Heart left ventricle (tissue), 16 donors: ENCODE data around the gene MAP4K5. TPM values are rescaled to one million over a fixed set of nuclear protein-coding genes. Genes with fewer than 3 reads are reported as not detected.
A peak's percentile ranks its signal among the peaks of the same experiment; 100 is the strongest.

ENCODE experiments used
- ATAC-seq, 4 donors: fragments of 200-7000 bp; cut with Tn5 transposase; one replicate each; pipeline ENCODE4 v1.9.1; 2020 to 2022; ENCODE audit warnings: moderate library complexity in 4 of 4, mild to moderate bottlenecking in 3 of 4, moderate number of reproducible peaks in 1 of 4
- DNase-seq, 5 donors: peaks; one replicate each; pipeline ENCODE4 v3.0.0-alpha.2; 2020
- H3K27ac ChIP-seq, 12 donors: fragments of 200-600 bp; sonication (generic) in 4 of 12; one replicate each; pipeline versions ENCODE4 v1.5.0 to v1.8.0; 2016 to 2022; ENCODE audit warnings: mild to moderate bottlenecking in 2 of 12
- H3K27me3 ChIP-seq, 9 donors: fragments of 200-600 bp; sonication (generic) in 2 of 9; one replicate each; pipeline versions ENCODE4 v1.5.1 to v1.8.0; 2016 to 2022; ENCODE audit warnings: mild to moderate bottlenecking in 3 of 9
- H3K36me3 ChIP-seq, 9 donors: fragments of 200-600 bp; sonication (generic) in 2 of 9; one replicate each; pipeline versions ENCODE4 v1.5.0 to v1.8.0; 2018 to 2022; ENCODE audit warnings: mild to moderate bottlenecking in 2 of 9
- H3K4me1 ChIP-seq, 12 donors: fragments of 200-600 bp; sonication (generic) in 4 of 12; one replicate each; pipeline versions ENCODE4 v1.5.0 to v1.8.0; 2016 to 2022; ENCODE audit warnings: mild to moderate bottlenecking in 3 of 12
- H3K4me3 ChIP-seq, 12 donors: fragments of 200-600 bp; sonication (generic) in 4 of 12; one replicate each; pipeline versions ENCODE4 v1.5.0 to v1.8.0; 2017 to 2022; ENCODE audit warnings: mild to moderate bottlenecking in 9 of 12, moderate library complexity in 4 of 12
- H3K9me3 ChIP-seq, 12 donors: fragments of 200-600 bp; sonication (generic) in 4 of 12; one replicate each; pipeline versions ENCODE4 v1.5.0 to v1.8.0; 2016 to 2022; ENCODE audit warnings: mild to moderate bottlenecking in 1 of 12
- POLR2A ChIP-seq, 2 donors: fragments of 450-650 bp; IDR thresholded peaks; one replicate each; pipeline ENCODE4 v1.6.1; 2017; ENCODE audit warnings: antibody characterized with exemption in 2 of 2, mild to moderate bottlenecking in 2 of 2, moderate library complexity in 2 of 2
- WGBS, 4 donors: extraction: QIAGEN DNeasy Blood & Tissue Kit in 2 of 4; methylation state at CpG; one replicate each; pipeline versions ENCODE4 v1.1.5 to v1.1.7; 2013 to 2018; 5-methylcytosine and 5-hydroxymethylcytosine counted together
- intact Hi-C, 10 donors: fragments of 100-400 bp; cut with DNase I; formaldehyde crosslinking; loops; one replicate each; pipeline versions ENCODE4 v1.11.1 to v1.14.2; 2022
- polyA plus RNA-seq, 2 donors: library from polyadenylated mRNA; stranded (reverse); fragments of 200-250 nt; gene quantifications; one replicate each; pipeline ENCODE4 v1.2.3, GENCODE V29; 2013
- total RNA-seq, 9 donors: library from RNA; depleted of rRNA in 2 of 9; stranded (reverse); fragments of >200 nt in 2 of 9; fragmentation: NEBNext Ultra II Directional in 3 of 9; extraction: Animal tissue kit (Norgen Biotek cat#: 25700) in 3 of 9; gene quantifications; one replicate each; pipeline versions ENCODE4 v1.1.0 to v1.2.4, GENCODE V29; 2016 to 2023
- TF ChIP-seq, protein P1 (sequence below), 12 donors: fragments of 200-600 bp; sonication (generic) in 4 of 12; IDR thresholded peaks; one replicate each; pipeline versions ENCODE4 v1.5.0 to v1.8.0; 2018 to 2022; ENCODE audit warnings: antibody characterized with exemption in 12 of 12, mild to moderate bottlenecking in 5 of 12
- donor health status: ischemic (EF 13 %, LVEDD 7.1; RV severe dilation, severe dysfunction).
- donor health status: healthy with polysubstance abuse.
- donor health status: DM: no; HTN: yes; CAD: no.
- donor health status: DM: no; HTN: no; CAD: no.
- donor health status: ischemic (EF 25% LVEDD 6.9; RV normal size, moderate dysfunction).
- donor health status: ischemic (EF 25% LVEDD 5.7; RV mildly dilated, moderate dysfunction).
- donor health status: healthy.
- donor health status: DM: yes; HTN: yes; CAD: no.
- donor health status: ischemic (EF 35%, LVEDD 5.7; RV mildly dilated, moderate dysfunction).
- donor health status: nonischemic (EF 11% LVEDD 7.7; RV severe dilation, severe dysfunction).
- donor health status: DM: yes; HTN: yes; CAD: no.
- donor health status: PGD.
- donor health status: ischemic (EF 29% LVEDD 5.4; RV normal size, mild dysfunction).
- donor health status: nonischemic (EF 23%, LVEDD 6.1; RV moderate dilation, normal function).

Gene MAP4K5
- total and polyA plus RNA-seq, 11 donors: 4.7 to 43.3 (median 16.6) TPM

DNA sequence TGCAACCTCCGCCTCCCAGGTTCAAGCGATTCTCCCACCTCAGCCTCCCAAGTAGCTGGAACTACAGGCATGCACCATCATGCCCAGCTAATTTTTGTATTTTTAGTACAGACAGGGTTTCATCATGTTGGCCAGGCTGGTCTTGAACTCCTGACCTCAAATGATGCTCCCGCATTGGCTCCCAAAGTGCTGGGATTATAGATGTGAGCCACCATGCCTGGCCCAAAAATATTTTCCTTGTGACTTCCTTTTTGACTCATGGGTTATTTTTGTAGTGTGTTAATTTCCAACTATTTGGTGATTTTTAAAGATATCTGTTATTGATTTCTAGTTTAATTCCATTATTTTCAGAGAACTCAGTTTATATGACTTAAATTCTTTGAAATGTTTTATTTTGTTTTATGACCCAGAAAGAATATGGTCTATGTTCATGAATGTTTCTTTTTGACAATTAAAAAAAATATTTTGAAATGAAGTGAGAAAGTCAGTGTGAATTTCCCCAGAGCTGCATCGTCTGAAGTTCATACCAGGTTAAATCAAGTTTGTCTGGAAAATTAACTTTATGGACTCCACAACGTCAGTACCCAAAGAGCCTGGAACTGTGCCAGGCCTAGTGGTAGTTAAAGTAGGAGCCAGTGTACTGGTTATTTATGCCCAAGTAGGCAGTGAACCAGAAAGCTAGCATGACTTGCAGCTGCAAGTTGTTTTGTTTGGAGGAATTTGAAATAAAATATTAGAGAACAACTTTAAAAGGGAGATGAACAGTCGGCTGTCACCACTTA is 132.9 kb downstream of the MAP4K5 start:
- Histone ChIP-seq H3K27ac (peak overlapping the region in 1 of 12 donors; percentile 11), H3K9me3 (no peaks in the 10 kb centered on the region), H3K4me1 (peaks cover 3 to 26% (median 9%) of the 10 kb centered on the region in 12 donors), H3K4me3 (no peak overlapping the region), H3K27me3 (no peaks in the 10 kb centered on the region), H3K36me3 (no peaks in the 10 kb centered on the region)
- no peak for TF ChIP-seq POLR2A (IDR thresholded peaks at IDR 0.05)
- TF ChIP-seq, protein P1, sequence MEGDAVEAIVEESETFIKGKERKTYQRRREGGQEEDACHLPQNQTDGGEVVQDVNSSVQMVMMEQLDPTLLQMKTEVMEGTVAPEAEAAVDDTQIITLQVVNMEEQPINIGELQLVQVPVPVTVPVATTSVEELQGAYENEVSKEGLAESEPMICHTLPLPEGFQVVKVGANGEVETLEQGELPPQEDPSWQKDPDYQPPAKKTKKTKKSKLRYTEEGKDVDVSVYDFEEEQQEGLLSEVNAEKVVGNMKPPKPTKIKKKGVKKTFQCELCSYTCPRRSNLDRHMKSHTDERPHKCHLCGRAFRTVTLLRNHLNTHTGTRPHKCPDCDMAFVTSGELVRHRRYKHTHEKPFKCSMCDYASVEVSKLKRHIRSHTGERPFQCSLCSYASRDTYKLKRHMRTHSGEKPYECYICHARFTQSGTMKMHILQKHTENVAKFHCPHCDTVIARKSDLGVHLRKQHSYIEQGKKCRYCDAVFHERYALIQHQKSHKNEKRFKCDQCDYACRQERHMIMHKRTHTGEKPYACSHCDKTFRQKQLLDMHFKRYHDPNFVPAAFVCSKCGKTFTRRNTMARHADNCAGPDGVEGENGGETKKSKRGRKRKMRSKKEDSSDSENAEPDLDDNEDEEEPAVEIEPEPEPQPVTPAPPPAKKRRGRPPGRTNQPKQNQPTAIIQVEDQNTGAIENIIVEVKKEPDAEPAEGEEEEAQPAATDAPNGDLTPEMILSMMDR (IDR thresholded peaks at IDR 0.05): no peak
- peak in 2 of 5 donors; percentile 13 to 37 for DNase-seq
- ATAC-seq: no peak
- WGBS, 4 donors: 73 to 79% (median 74%) methylated on average over 6 of the region's 6 CpGs
- intact Hi-C loops: loop anchor here in 6 of 10 donors (5.0 to 10.0 kb wide), 7 partner anchors 52 to 133 kb away; partner anchors contain the start of genes DMAC2L (in 1 of the 6), L2HGDH (in 1 of the 6) and MAP4K5 (in 1 of the 6)

DNA sequence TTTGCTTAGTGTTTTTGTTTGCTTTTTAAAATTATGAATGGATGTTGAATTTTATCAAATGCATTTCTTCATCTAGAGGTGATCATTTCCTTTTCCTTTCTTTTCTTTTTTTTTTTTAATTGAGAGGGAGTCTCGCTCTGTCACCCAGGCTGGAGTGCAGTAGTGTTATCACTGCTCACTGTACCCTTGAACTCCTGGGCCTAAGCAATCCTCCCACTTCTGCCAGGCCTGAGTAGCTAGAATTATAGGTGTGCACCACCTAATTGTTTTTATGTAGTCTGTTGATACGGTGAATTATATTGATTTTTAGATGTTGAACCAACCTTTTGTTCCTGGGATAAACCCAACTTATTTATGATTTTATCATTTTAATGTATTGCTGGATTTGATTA is 134.2 kb downstream of the MAP4K5 start:
- H3K4me1 ChIP-seq: peaks cover 3 to 26% (median 9%) of the 10 kb centered on the region in 12 donors
- TF ChIP-seq, protein P1 (IDR thresholded peaks at IDR 0.05): no peak
- H3K27me3 ChIP-seq: no peaks in the 10 kb centered on the region
- ATAC-seq (no peak), DNase-seq (no peak)
- 94 to 97% (median 96%) methylated on average over 2 of the region's 2 CpGs for WGBS, 4 donors
- H3K9me3 ChIP-seq: no peaks in the 10 kb centered on the region
- peak overlapping the region in 1 of 12 donors; percentile 81 for H3K27ac ChIP-seq
- intact Hi-C loops: loop anchor here in 6 of 10 donors (5.0 to 10.0 kb wide), 7 partner anchors 51 to 134 kb away; partner anchors contain the start of genes DMAC2L (in 1 of the 6), L2HGDH (in 1 of the 6) and MAP4K5 (in 1 of the 6)
- no peak overlapping the region for H3K4me3 ChIP-seq
- H3K36me3 ChIP-seq: no peaks in the 10 kb centered on the region

DNA sequence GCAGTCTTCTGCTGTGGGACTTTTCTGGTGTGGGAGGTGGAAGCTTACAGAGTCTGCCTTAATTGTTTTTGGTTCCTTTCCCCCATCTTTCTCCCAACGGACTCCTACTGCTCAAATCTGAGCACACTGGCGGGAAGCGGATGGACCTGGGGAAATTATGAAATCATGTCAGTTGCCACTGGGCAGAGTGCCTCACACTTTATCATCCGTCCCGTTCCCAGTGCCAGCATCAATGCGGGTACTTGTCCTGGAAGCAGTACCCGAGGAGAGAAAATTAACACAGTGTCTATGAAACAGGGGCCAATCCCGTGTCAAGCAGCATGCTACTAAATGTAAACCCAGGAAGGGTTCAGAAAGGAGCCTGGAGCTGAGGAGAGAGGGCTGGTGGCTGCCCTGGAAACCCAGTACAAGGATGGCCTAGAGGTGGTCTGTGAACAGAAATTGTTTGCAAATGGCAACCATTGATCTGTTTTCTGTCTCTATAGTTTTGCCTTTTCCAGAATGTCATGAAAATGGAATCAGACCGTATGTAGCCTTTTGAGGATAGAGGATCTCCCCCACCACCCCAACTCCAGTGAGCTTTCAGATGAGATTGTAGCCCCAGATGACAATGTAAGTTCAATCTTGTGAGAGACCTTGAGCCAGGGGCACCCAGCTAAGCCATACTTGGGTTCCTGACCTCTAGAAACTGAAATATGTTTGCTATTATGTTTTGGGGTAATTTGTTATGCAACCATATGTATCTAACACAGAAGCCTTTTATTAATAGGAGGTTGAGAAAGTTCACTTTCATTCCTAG is 134.8 kb downstream of the MAP4K5 start:
- intact Hi-C loops: loop anchor here in 6 of 10 donors (5.0 to 10.0 kb wide), 7 partner anchors 50 to 135 kb away; partner anchors contain the start of genes DMAC2L (in 1 of the 6), L2HGDH (in 1 of the 6) and MAP4K5 (in 1 of the 6)
- Histone ChIP-seq H3K27me3 (no peaks in the 10 kb centered on the region), H3K36me3 (no peaks in the 10 kb centered on the region), H3K4me1 (peaks cover 3 to 26% (median 9%) of the 10 kb centered on the region in 12 donors), H3K27ac (peak overlapping the region in 11 of 12 donors; percentile 24 to 89 (median 64)), H3K9me3 (no peaks in the 10 kb centered on the region), H3K4me3 (peak overlapping the region; percentile 49 to 92 (median 66))
- ATAC-seq (peak in 3 of 4 donors; percentile 43 to 51 (median 44)), DNase-seq (peak in 2 of 5 donors; percentile 29 to 44)
- WGBS, 4 donors: 9 to 17% (median 11%) methylated on average over 9 of the region's 9 CpGs
- no peak for TF ChIP-seq POLR2A (IDR thresholded peaks at IDR 0.05)
- TF ChIP-seq, protein P1 (IDR thresholded peaks at IDR 0.05): no peak
